ENCODE results near the gene RAMACL.

Gene RAMACL

DNA sequence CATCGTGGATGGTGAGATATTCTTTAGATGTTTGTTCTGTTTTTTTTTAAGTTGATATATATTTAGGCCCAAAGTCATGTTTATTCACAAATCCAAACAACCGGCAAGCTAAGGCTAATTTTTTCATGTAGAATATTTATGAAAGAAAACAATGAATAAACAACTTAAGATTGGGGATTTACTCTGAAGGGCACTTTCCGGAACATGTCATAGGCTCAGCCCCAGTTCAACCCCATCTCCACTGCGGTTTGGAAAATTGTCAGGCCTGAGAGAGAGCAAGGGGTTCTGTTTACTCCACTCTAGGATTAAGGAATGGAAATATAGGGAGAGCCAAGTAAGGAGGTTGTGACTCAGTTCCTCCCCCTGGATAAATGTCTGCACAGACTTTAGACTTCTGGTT lies 22.3 kb upstream of the RAMACL start:
- TF ChIP-seq, protein P1, sequence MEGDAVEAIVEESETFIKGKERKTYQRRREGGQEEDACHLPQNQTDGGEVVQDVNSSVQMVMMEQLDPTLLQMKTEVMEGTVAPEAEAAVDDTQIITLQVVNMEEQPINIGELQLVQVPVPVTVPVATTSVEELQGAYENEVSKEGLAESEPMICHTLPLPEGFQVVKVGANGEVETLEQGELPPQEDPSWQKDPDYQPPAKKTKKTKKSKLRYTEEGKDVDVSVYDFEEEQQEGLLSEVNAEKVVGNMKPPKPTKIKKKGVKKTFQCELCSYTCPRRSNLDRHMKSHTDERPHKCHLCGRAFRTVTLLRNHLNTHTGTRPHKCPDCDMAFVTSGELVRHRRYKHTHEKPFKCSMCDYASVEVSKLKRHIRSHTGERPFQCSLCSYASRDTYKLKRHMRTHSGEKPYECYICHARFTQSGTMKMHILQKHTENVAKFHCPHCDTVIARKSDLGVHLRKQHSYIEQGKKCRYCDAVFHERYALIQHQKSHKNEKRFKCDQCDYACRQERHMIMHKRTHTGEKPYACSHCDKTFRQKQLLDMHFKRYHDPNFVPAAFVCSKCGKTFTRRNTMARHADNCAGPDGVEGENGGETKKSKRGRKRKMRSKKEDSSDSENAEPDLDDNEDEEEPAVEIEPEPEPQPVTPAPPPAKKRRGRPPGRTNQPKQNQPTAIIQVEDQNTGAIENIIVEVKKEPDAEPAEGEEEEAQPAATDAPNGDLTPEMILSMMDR (IDR thresholded peaks at IDR 0.05; ENCODE audit: low read depth, low read length): no peak
- no peak for DNase-seq
- Histone ChIP-seq H3K27me3 (ENCODE audit: insufficient read depth, low read depth, severe bottlenecking) (no peaks in the 10 kb centered on the region), H3K4me3 (ENCODE audit: low read depth, low read length) (no peak overlapping the region), H3K9me3 (ENCODE audit: severe bottlenecking) (no peaks in the 10 kb centered on the region), H3K27ac (no peak overlapping the region), H3K36me3 (no peaks in the 10 kb centered on the region)

DNA sequence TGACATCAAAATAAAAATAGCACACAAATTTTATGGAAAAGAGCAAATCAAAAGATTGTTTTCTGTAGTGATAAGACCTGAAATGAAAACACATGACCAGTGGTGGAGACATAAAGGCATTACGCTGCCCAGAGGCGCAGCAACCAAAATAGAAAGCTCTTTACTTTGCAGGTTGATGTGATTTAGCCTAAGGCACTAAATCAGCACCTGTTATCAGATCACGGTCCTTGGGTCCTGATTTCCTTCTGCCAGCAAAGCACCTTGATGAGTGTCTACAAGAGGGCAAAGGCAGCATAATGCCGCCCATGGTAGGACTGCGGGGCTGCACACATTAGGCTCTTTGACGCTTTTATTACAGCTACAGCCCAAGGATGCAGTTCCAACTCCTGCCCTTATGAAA lies 19.3 kb upstream of the RAMACL start:
- TF ChIP-seq, protein P1 (IDR thresholded peaks at IDR 0.05; ENCODE audit: low read depth, low read length): no peak
- H3K4me3 ChIP-seq (ENCODE audit: low read depth, low read length): no peak overlapping the region
- H3K36me3 ChIP-seq: no peaks in the 10 kb centered on the region
- no peaks in the 10 kb centered on the region for H3K9me3 ChIP-seq (ENCODE audit: severe bottlenecking)
- DNase-seq: no peak
- no peak overlapping the region for H3K27ac ChIP-seq
- no peaks in the 10 kb centered on the region for H3K27me3 ChIP-seq (ENCODE audit: insufficient read depth, low read depth, severe bottlenecking)

DNA sequence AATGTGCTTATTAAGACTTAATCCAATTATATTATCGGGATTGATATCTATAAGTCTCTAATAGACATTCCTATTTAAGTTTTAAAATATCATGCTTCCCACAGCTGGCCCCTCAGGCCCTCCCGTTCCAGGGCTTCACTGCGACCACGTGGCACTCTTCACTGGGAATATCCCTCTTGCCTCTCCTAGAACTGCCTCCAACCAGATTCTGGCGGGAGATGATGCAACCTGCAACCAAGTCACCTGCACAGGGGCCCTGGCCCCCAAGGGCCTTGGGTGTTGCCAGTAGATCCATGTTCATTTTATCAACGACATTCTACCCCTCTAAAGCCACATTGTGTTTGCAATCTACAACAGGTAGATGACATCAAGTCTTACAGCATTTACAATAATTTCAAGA lies 18.4 kb upstream of the RAMACL start:
- DNase-seq: no peak
- H3K36me3 ChIP-seq: no peaks in the 10 kb centered on the region
- H3K27me3 ChIP-seq (ENCODE audit: insufficient read depth, low read depth, severe bottlenecking): no peaks in the 10 kb centered on the region
- TF ChIP-seq, protein P1 (IDR thresholded peaks at IDR 0.05; ENCODE audit: low read depth, low read length): no peak
- H3K9me3 ChIP-seq (ENCODE audit: severe bottlenecking): no peaks in the 10 kb centered on the region
- no peak overlapping the region for H3K4me3 ChIP-seq (ENCODE audit: low read depth, low read length)
- no peak overlapping the region for H3K27ac ChIP-seq

DNA sequence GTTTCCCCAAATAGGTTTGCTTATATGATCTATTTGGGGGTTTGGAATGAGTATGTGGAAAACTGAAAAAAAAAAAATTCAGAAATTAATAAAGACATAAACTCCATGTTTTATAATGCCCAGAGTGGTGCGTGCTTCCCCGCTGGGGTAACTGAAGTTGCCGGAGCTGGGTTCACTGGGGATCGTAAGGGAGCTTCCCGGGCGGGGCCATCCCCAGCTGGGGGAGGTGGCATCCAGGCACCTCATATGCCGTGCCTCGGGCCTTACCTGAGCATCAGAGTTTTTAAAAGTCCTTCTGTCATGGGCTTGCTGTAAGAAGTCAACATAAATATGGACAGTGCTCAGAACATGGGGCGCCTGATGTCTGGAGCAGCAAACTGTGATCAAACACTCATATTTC lies 17.9 kb upstream of the RAMACL start:
- Histone ChIP-seq H3K9me3 (ENCODE audit: severe bottlenecking) (no peaks in the 10 kb centered on the region), H3K36me3 (no peaks in the 10 kb centered on the region), H3K27ac (no peak overlapping the region), H3K4me3 (ENCODE audit: low read depth, low read length) (no peak overlapping the region), H3K27me3 (ENCODE audit: insufficient read depth, low read depth, severe bottlenecking) (no peaks in the 10 kb centered on the region)
- TF ChIP-seq, protein P1 (IDR thresholded peaks at IDR 0.05; ENCODE audit: low read depth, low read length): no peak
- DNase-seq: no peak

DNA sequence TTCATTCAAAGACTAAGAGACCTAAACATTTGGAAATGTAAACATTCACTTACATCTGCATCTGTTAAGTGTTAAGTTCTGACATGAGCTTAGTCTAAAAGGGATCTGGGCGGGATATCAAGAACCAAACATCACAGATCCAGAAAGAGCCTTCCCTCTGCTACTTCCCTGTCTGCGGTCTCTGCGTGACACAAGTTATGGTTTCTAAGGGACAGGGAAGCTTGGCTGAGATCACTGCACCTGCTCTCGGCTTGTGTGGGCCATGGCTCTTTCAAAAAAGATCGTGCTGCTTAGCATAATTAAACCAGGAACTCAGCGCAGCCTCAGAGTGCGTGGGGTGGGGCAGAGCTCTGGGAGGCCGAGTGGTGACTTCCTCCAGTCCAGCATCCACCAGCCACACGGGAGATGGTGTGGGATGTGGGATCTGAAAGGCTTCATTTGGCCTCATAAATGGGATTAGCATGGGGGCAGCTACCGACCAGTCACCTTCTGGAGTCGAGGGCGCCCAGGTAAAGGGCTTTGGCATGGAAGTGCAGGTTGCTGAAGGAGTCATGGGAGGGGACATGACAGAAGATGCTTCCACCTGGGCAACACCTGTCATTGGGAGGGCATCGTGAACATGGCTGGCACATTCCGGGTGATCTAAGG lies 16.7 kb upstream of the RAMACL start:
- H3K4me3 ChIP-seq (ENCODE audit: low read depth, low read length): no peak overlapping the region
- TF ChIP-seq, protein P1 (IDR thresholded peaks at IDR 0.05; ENCODE audit: low read depth, low read length): no peak
- H3K36me3 ChIP-seq: no peaks in the 10 kb centered on the region
- no peaks in the 10 kb centered on the region for H3K27me3 ChIP-seq (ENCODE audit: insufficient read depth, low read depth, severe bottlenecking)
- DNase-seq: no peak
- no peak overlapping the region for H3K27ac ChIP-seq
- H3K9me3 ChIP-seq (ENCODE audit: severe bottlenecking): no peaks in the 10 kb centered on the region

DNA sequence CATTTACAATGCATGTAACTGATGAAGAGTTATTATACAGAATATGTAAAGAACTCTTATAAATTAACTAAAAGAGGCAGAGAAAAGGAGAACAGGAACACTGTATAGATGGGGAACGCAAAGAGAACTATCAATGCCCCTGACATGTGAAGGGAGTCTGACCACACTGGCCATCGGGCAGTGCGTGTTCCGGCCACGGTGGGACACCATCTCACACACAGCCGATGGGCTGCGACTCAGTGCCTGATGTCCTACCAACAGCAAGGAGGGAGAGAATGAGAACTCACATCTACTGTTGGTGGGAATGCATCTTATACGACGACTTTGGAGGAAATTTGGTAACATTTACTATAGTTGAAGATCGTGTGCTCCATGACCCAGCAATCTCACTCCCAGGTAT lies 15.5 kb upstream of the RAMACL start:
- Histone ChIP-seq H3K4me3 (ENCODE audit: low read depth, low read length) (no peak overlapping the region), H3K27me3 (ENCODE audit: insufficient read depth, low read depth, severe bottlenecking) (no peaks in the 10 kb centered on the region), H3K9me3 (ENCODE audit: severe bottlenecking) (no peaks in the 10 kb centered on the region), H3K27ac (no peak overlapping the region), H3K36me3 (no peaks in the 10 kb centered on the region)
- DNase-seq: no peak
- TF ChIP-seq, protein P1 (IDR thresholded peaks at IDR 0.05; ENCODE audit: low read depth, low read length): no peak

Measured in WERI-Rb-1 (cell line).